H9 (cell line): ENCODE results near the gene DAAM2. TPM values are rescaled to one million over a fixed set of nuclear protein-coding genes. Genes with fewer than 3 reads are reported as not detected.

ENCODE experiments used
- DNase-seq: peaks from one replicate; pipeline ENCODE4 v3.0.0-alpha.2; 2017
- H2AFZ ChIP-seq: one replicate; pipeline ENCODE4 v1.6.1; 2013; ENCODE audit warnings: mild to moderate bottlenecking, low read length, control low read depth, moderate library complexity
- H2AK5ac ChIP-seq: 2 replicates; pipeline ENCODE4 v1.6.1; 2013; ENCODE audit warnings: low read length, control low read depth, mixed read lengths; ENCODE audit not compliant: insufficient read length
- H2BK120ac ChIP-seq: one replicate; pipeline ENCODE4 v1.6.1; 2013; ENCODE audit warnings: low read depth, mild to moderate bottlenecking, low read length, control low read depth, inconsistent platforms; ENCODE audit not compliant: poor library complexity, severe bottlenecking
- H2BK12ac ChIP-seq: 2 replicates; pipeline ENCODE4 v1.6.1; 2013; ENCODE audit warnings: low read length, control low read depth, mixed read lengths, low read depth; ENCODE audit not compliant: insufficient read length
- H2BK15ac ChIP-seq: 2 replicates; pipeline ENCODE4 v1.6.1; 2013; ENCODE audit warnings: low read depth, low read length, control low read depth
- H2BK20ac ChIP-seq: one replicate; pipeline ENCODE4 v1.6.1; 2013; ENCODE audit warnings: low read depth, mild to moderate bottlenecking, low read length, control low read depth, inconsistent platforms; ENCODE audit not compliant: poor library complexity, severe bottlenecking
- H2BK5ac ChIP-seq: 2 replicates; pipeline ENCODE4 v1.6.1; 2013; ENCODE audit warnings: low read length, control low read depth, mixed read lengths; ENCODE audit not compliant: insufficient read length
- H3K14ac ChIP-seq: 2 replicates; pipeline ENCODE4 v1.6.1; 2013; ENCODE audit warnings: low read length, control low read depth; ENCODE audit not compliant: insufficient read depth
- H3K18ac ChIP-seq: 2 replicates; pipeline ENCODE4 v1.6.1; 2013; ENCODE audit warnings: low read depth, mild to moderate bottlenecking, mixed read lengths, low read length, control low read depth; ENCODE audit not compliant: insufficient read length
- H3K23ac ChIP-seq: 2 replicates; pipeline ENCODE4 v1.6.1; 2013; ENCODE audit warnings: low read length, control low read depth, mixed read lengths, low read depth; ENCODE audit not compliant: insufficient read length
- H3K23me2 ChIP-seq: 2 replicates; pipeline ENCODE4 v1.6.1; 2013; ENCODE audit warnings: low read depth, mild to moderate bottlenecking, mixed read lengths, low read length, control low read depth; ENCODE audit not compliant: insufficient read length, poor library complexity, severe bottlenecking
- H3K27ac ChIP-seq: 2 replicates; pipeline ENCODE4 v1.5.1; 2013; ENCODE audit warnings: low read length, control low read depth, mixed read lengths, low read depth; ENCODE audit not compliant: insufficient read length
- H3K27me3 ChIP-seq: 2 replicates; pipeline ENCODE4 v1.6.1; 2013; ENCODE audit warnings: low read length, control low read depth, inconsistent platforms; ENCODE audit not compliant: insufficient read depth
- H3K4ac ChIP-seq: 2 replicates; pipeline ENCODE4 v1.6.1; 2013; ENCODE audit warnings: low read depth, mild to moderate bottlenecking, control low read depth, inconsistent platforms, low read length, moderate library complexity
- H3K4me1 ChIP-seq: 2 replicates; pipeline ENCODE4 v1.6.1; 2013; ENCODE audit warnings: low read length, control low read depth, inconsistent platforms; ENCODE audit not compliant: insufficient read depth
- H3K4me2 ChIP-seq: 2 replicates; pipeline ENCODE4 v1.6.1; 2013; ENCODE audit warnings: low read length, control low read depth, mixed read lengths; ENCODE audit not compliant: insufficient read length, insufficient read depth
- H3K56ac ChIP-seq: 2 replicates; pipeline ENCODE4 v1.6.1; 2013; ENCODE audit warnings: low read depth, mild to moderate bottlenecking, mixed read lengths, low read length, control low read depth; ENCODE audit not compliant: insufficient read length
- H3K79me1 ChIP-seq: 2 replicates; pipeline ENCODE4 v1.6.1; 2013; ENCODE audit warnings: low read depth, mild to moderate bottlenecking, moderate library complexity, low read length, control low read depth, inconsistent platforms; ENCODE audit not compliant: insufficient read depth, poor library complexity, severe bottlenecking
- H3K79me2 ChIP-seq: 2 replicates; pipeline ENCODE4 v1.6.1; 2013; ENCODE audit warnings: low read length, control low read depth, inconsistent platforms; ENCODE audit not compliant: insufficient read depth
- H3K9ac ChIP-seq: 2 replicates; pipeline ENCODE4 v1.6.1; 2013; ENCODE audit warnings: low read length, control low read depth, mixed read lengths; ENCODE audit not compliant: insufficient read length; ENCODE audit errors: extremely low read depth
- H3K9me3 ChIP-seq: one replicate; pipeline ENCODE4 v1.6.1; 2013; ENCODE audit warnings: low read depth, low read length, inconsistent platforms; ENCODE audit not compliant: control insufficient read depth
- H3T11ph ChIP-seq: one replicate; pipeline ENCODE4 v1.6.1; 2013; ENCODE audit warnings: mild to moderate bottlenecking, low read length, control low read depth, inconsistent platforms
- H4K20me1 ChIP-seq: one replicate; pipeline ENCODE4 v1.6.1; 2013; ENCODE audit not compliant: control insufficient read depth, insufficient read length, insufficient read depth
- H4K5ac ChIP-seq: 2 replicates; pipeline ENCODE4 v1.6.1; 2013; ENCODE audit warnings: low read depth, mild to moderate bottlenecking, mixed read lengths, low read length, control low read depth; ENCODE audit not compliant: insufficient read length
- H4K8ac ChIP-seq: replicated peaks from 2 replicates; pipeline ENCODE4 v1.6.1; 2013; ENCODE audit warnings: low read length, control low read depth, mixed read lengths, low read depth; ENCODE audit not compliant: insufficient read length
- H4K91ac ChIP-seq: 2 replicates; pipeline ENCODE4 v1.6.1; 2013; ENCODE audit warnings: low read depth, mild to moderate bottlenecking, moderate library complexity, mixed read lengths, low read length, control low read depth; ENCODE audit not compliant: insufficient read length
- H3K27ac Mint-ChIP-seq, 3 experiments: 2 replicates in 2 of 3; 3 replicates in 1 of 3; pipeline ENCODE4 v1.8.0; 2020 to 2021; ENCODE audit warnings: mixed read lengths in 3 of 3, mild to moderate bottlenecking in 1 of 3, moderate library complexity in 1 of 3
- H3K27me3 Mint-ChIP-seq: 2 replicates; pipeline ENCODE4 v1.8.0; 2021; ENCODE audit warnings: low read depth, mild to moderate bottlenecking, moderate library complexity, mixed read lengths
- H3K36me3 Mint-ChIP-seq, 3 experiments: 2 replicates in 2 of 3; 3 replicates in 1 of 3; pipeline ENCODE4 v1.8.0; 2020 to 2021; ENCODE audit warnings: low read depth in 3 of 3, mixed read lengths in 3 of 3; ENCODE audit not compliant: insufficient read depth in 1 of 3
- H3K4me1 Mint-ChIP-seq, 2 experiments: 2 replicates each; pipeline ENCODE4 v1.8.0; 2020; ENCODE audit warnings: mixed read lengths in 2 of 2
- H3K4me3 Mint-ChIP-seq, 2 experiments: 2 replicates in 1 of 2; 3 replicates in 1 of 2; pipeline ENCODE4 v1.8.0; 2020 to 2021; ENCODE audit warnings: mild to moderate bottlenecking in 2 of 2, mixed read lengths in 2 of 2, moderate library complexity in 1 of 2
- H3K9me3 Mint-ChIP-seq, 2 experiments: 2 replicates in 1 of 2; 3 replicates in 1 of 2; pipeline ENCODE4 v1.8.0; 2020; ENCODE audit warnings: mild to moderate bottlenecking in 2 of 2, mixed read lengths in 2 of 2, moderate library complexity in 1 of 2
- CTCF ChIP-seq: fragments of 200-600 bp; sonication (generic); conservative IDR thresholded peaks from 3 replicates; pipeline ENCODE4 v1.8.0; 2021; ENCODE audit warnings: antibody characterized with exemption, mild to moderate bottlenecking
- WGBS: extraction: QIAGEN DNeasy Blood & Tissue Kit; methylation state at CpG from one replicate; pipeline ENCODE4 v1.1.7; 2013; ENCODE audit warnings: missing lambda C conversion rate, low lambda C conversion rate, mixed read lengths; ENCODE audit not compliant: insufficient read length; ENCODE audit errors: extremely low coverage; 5-methylcytosine and 5-hydroxymethylcytosine counted together
- total RNA-seq: library from RNA; stranded (reverse); gene quantifications from 2 replicates; pipeline ENCODE4 v1.2.1, GENCODE V29; 2021

The DAAM2 gene
- total RNA-seq, 1 experiment from 2014 or later: 1.1 TPM

GRCh38 chr6:39904946-39905639 is 112.9 kb downstream of the DAAM2 start:
- no peak overlapping the region for H2BK12ac ChIP-seq
- H3K4me1 Mint-ChIP-seq: peaks cover 1 to 2% of the 10 kb centered on the region in 2 experiments; a peak in 2 of 4 replicates

More at GRCh38 chr6:39904946-39905639, 112.9 kb downstream of the DAAM2 start:
- Histone ChIP-seq H2AK5ac (no peak overlapping the region), H4K20me1 (no peaks in the 10 kb centered on the region), H2BK120ac (no peak overlapping the region), H3K23me2 (no peaks in the 10 kb centered on the region), H3K9ac (no peak overlapping the region), H2BK5ac (no peak overlapping the region), H3K56ac (no peak overlapping the region), H3K4me2 (no peak overlapping the region), H3K14ac (no peak overlapping the region), H3K4me1 (no peaks in the 10 kb centered on the region), H4K5ac (no peak overlapping the region), H3K27ac (no peak overlapping the region), H2BK20ac (no peak overlapping the region), H3K27me3 (no peaks in the 10 kb centered on the region; the same call in 1 of the 2 replicates), H3K18ac (no peak overlapping the region), H3T11ph (no peak overlapping the region), H3K79me1 (no peaks in the 10 kb centered on the region), H3K23ac (no peak overlapping the region), H2BK15ac (no peak overlapping the region), H4K91ac (no peak overlapping the region), H3K79me2 (no peaks in the 10 kb centered on the region; the same call in 1 of the 2 replicates), H3K9me3 (no peaks in the 10 kb centered on the region), H4K8ac (no peak overlapping the region), H3K4ac (no peak overlapping the region), H2AFZ (no peak overlapping the region)
- no peak for DNase-seq
- no CpG with 5 or more reads among the region's 4 CpGs for WGBS
- Mint-ChIP-seq H3K27ac (no peak overlapping the region), H3K36me3 (peaks cover 22 to 25% (median 23%) of the 10 kb centered on the region in 3 experiments), H3K27me3 (peaks cover 4% of the 10 kb centered on the region), H3K4me3 (no peak overlapping the region), H3K9me3 (no peaks in the 10 kb centered on the region)
- TF ChIP-seq CTCF: 0 out of 3 replicates have a peak, but pooled peaks have one; percentile 22
